HG03342 (cell line): ENCODE data around the gene RNF14.
A peak's percentile ranks its signal among the peaks of the same experiment; 100 is the strongest.

Experiments
- ATAC-seq: cut with Tn5 transposase; IDR thresholded peaks from one replicate; pipeline ENCODE4 v1.9.1; 2021; ENCODE audit warnings: mild to moderate bottlenecking, moderate library complexity; ENCODE audit not compliant: unreplicated experiment

RNF14 gene

DNA sequence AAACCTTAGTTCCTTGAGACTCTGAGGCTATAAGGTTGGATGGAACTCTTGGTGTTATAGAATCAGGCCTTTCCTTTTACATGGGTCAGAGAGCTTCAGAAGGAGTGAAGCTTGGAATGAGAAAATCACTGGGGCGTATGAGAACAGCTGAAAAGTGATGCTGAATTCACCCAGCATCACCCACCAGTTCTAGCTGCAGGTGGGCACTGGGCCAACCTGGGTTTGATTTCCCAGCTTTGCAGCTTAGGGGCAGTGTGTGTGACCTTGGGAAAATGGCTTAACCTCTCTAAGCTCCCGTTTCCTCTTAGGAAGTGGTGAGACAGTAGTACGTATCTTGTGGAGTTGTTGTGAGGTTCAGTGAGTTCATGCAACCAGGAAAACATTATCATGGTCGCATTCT is 21.6 kb upstream of the RNF14 start:
- ATAC-seq: no peak

GRCh38 chr5:141948812-141949211 is 20.1 kb upstream of the RNF14 start:
- no peak for ATAC-seq

- ATAC-seq: no peak
These were observed 19.4 kb upstream of the RNF14 start for GRCh38 chr5:141949511-141949910.

GRCh38 chr5:141950207-141951005 is 18.5 kb upstream of the RNF14 start:
- ATAC-seq: no peak

DNA sequence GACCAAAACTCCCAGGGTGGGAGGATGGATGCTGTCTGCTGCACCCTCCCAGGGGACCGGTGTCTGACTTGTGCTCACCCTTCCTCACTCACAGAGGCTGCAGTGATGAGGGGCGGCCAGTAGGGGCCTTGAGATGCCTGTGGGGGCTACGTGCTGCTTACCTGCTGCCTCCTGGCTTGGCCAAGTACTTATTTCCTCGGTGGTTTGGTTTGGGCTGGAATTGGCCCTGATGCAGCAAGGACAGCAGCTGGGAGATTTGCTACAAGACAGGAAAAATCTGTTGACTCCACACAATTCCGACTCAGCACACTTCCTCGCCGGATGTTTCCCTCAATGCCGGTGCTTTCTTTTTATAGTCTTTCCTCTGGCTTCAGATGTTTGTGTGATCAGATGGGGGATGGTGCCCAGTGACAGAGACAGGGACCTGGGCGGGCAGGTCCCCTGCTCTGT is 17.5 kb upstream of the RNF14 start:
- peak; percentile 97 for ATAC-seq

DNA sequence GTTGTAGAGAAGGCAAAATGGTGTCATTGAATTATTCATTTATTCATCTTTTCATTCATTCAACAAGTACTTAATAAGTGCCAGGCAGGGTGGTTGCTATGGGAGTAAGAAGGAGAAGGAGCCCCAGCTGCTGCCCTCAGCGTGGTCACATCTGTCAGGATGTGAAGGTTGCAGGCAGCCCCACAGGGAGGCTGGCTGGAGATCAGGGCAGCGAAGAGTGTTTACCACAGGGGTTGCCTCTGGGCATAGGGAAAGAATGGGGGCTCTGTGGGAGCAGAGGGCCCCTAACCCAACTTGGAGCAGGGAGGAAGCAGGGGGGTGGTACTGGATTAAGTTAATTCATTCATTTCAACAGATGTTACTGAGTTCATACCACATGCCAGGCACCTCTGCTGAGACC is 16.9 kb upstream of the RNF14 start:
- no peak for ATAC-seq

GRCh38 chr5:141954194-141954593 is 14.7 kb upstream of the RNF14 start:
- ATAC-seq: no peak

DNA sequence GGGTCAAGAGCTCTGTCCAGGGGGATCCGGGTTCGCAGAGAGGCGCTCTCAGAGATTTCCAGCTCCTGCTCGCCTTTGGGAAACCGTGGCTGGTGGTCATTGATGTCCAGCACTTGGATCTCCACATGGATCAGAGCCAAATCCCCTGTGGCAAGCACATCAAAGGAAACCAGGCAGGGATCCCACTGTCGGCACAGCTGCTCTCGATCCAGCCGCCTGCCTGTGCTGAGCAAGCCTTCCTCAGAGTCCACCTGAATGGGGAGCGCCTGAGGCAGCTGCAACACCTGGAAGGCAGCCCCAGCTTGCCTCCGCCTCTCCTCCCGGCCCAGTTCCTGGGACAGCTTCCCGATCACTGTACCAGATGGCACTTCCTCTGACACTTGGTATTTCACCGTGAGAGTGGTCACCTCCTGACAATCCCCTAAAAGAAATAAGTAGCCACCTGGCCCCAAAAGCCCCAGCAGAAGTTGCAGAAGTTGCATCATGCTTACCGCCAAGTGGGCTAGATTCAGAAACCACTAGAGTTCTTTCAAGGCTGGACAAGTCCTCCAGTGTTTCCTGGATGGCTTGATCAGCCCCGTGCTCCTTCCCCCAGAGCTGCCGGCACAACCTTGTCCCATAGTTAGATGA is 11.4 kb upstream of the RNF14 start:
- no peak for ATAC-seq

GRCh38 chr5:141958113-141958512 is 10.8 kb upstream of the RNF14 start, which contains the start of gene PCDH12:
Gene PCDH12, minus strand, starts transcription at chr5:141958202. Its CDS starts 351 bp downstream, at chr5:141957851.
- ATAC-seq: no peak

DNA sequence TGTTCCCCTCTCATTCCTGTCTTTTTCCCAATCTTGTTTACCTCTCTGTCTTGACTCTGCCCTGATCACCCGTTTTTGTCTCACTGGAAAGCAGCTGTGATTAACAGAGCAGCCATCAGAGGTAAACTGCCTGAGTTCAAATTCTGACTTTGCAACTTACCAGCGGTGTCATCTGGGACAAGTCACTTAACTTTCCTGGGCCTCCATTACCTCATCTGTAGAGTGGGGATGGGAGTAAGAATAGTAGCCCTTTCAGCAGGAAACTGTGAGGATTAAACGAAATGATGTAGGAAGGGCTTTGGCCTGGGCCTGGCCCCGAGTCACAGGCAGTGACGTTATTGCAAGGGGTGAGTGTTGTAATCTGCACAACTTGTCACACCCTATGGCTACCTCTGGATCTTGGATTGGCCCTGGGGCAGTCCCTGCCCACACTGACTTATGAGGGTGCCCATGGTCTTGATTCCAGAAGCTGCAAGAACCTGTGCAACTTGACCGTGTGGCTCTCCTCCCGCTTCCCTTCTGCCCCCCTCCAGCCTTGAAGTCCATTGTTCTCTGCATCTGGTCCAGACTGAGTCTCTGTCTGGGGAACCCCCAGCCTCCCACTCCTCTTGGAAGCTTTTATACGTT is 10.2 kb upstream of the RNF14 start:
- ATAC-seq: no peak

- no peak for ATAC-seq
These were observed 8.9 kb upstream of the RNF14 start for GRCh38 chr5:141960018-141960417.

- peak; percentile 91 for ATAC-seq
These were observed 8.2 kb upstream of the RNF14 start for GRCh38 chr5:141960449-141961323.

GRCh38 chr5:141961466-141961865 is 7.4 kb upstream of the RNF14 start:
- ATAC-seq: no peak

- ATAC-seq: no peak
These were observed 5.2 kb upstream of the RNF14 start for GRCh38 chr5:141963701-141964100.

DNA sequence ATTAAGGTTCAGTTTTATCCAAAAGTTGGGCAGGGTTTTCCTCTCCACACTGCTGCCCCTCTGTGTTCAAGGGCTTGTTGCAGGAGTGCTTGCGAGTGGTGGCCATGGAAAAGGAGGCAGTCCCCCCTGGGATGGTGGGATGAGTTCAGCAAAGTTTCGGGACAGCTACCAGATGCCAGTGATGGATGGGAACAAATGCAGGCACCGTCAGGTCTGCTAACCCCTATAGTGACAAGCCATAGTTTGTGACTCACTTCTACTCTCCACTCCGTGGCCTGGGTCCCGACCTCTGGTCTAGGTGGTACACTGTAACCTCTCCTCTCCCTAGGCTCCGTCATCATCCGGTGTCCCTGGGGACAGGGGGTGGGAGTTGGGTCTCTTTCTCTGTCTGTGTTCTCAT is 3.8 kb upstream of the RNF14 start:
- no peak for ATAC-seq

DNA sequence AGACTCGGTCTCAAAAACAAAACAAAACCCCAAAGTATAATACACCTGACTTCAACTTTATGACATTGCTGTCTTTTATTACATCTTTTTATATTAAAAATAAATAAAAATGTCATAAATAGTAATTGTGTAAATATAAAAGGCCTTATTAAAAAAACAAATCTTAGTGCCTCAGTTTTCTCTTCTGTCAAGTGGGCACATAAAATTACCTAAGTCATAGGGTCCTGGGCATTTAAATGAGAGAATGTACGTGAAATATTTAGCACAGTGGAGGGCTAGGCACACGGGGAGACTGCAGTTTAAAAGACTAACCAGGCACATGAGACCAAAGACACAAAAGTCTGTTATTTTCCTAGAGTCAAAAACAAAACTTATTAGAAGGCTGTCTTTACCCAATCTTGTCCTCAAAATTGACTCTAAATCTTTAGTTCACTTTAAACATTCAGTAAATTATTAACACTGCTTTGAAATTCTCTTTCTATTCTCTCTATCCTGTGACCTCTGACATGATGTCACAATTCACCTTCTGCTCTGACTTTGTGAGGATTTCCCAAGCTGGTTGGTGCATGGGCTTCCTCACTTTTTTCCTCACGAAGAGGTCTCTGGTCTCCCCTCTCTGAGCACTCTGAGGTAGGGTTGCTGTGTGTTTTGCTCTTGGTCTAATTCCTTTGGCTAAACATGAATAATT is 2.5 kb upstream of the RNF14 start:
- no peak for ATAC-seq

DNA sequence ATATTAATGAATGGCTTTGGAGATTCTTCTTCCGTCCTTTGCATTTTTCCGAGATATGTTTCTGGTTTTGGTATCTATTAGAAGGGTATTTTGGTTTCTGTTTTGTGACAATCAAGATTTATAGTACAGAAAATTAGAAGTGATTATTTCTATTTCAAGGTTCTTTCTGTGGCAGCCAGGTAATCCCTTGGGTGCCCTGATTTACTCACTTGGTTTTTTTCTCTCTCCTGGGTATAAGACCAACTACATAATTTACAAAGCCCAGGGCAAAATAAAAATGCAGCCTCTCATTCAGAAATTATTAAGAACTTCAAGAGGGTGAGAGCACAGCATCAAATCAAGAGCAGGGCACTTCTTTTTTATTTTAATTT is 2.0 kb upstream of the RNF14 start:
- no peak for ATAC-seq

GRCh38 chr5:141969783-141970771 is 1.2 kb downstream of the RNF14 start:
- ATAC-seq: peak; percentile 58

GRCh38 chr5:141973871-141974595 is 5.1 kb downstream of the RNF14 start:
- no peak for ATAC-seq
